Activated CD4-positive, alpha-beta T cell treated with anti-CD3 and anti-CD28 coated beads, Interleukin-2, Interleukin-4, amounts not matched to agents 100 ng/mL and 50 ng/mL, durations not matched to agents 16 hours and 8 hours (primary cell): ENCODE results near the gene BTG2.
"Not testable (repeated sequence)": the region's sequence is repeated elsewhere in the genome, so short reads cannot be mapped to it uniquely, and the experiment has no call there.

Experiments
- DNase-seq: peaks from one replicate; pipeline ENCODE4 v3.0.0-alpha.2; 2020; ENCODE audit warnings: low spot score

The BTG2 gene, protein sequence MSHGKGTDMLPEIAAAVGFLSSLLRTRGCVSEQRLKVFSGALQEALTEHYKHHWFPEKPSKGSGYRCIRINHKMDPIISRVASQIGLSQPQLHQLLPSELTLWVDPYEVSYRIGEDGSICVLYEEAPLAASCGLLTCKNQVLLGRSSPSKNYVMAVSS

DNA sequence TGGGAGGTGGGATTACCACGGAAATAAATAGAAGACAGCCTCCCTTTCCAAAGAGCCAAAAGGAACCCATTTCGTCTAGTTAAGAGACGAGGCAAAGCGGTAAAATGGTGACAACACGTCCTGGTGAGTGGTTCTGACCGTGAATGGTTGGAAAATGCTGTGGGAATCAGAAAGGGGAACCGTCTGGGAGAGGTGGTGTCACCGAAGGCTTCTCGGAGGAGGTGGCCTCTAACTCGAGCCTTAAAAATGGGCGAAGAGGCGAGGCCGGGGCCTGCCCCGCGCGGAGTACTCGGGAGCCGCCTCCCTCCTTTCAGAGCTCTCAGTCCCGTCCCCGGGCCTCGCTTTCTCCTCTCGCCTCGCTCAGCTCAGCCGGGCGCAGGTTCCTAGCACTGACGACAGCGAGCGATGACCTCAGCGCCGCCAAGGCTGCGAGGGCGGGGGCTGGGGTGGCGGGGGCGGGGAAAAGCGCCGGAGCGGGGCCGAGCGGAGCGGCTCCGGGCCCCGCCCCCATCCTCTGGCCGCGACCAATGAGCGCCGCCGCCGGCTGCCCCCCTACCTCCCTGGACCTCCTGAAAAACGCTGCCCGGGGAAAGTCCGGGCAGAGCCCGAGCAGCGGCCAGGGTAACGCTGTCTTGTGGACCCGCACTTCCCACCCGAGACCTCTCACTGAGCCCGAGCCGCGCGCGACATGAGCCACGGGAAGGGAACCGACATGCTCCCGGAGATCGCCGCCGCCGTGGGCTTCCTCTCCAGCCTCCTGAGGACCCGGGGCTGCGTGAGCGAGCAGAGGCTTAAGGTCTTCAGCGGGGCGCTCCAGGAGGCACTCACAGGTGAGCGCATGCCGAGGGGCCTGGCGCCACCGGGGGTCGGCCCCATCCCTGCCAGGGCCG lies at the start of gene BTG2:
TSS of gene BTG2 (plus strand) at position 601 of the 890 bp plus-strand sequence. CDS start at position 689, 88 bp downstream.
- DNase-seq: peak; percentile 92

DNA sequence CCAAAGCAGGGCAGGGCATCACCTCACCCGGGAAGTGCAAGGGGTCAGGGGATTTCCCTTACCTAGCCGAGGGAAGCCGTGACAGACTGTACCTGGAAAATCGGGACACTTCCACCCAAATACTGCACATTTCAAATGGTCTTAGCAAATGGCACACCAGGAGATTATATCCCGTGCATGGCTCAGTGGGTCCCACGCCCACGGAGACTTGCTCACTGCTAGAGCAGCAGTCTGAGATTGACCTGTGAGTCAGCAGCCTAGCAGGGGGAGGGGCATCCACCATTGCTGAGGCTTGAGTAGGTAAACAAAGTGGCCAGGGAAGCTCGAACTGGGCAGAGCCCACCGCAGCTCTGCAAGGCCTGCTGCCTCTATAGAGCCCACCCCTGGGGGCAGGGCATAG lies 48.7 kb upstream of the BTG2 start:
- DNase-seq: not testable (repeated sequence)

DNA sequence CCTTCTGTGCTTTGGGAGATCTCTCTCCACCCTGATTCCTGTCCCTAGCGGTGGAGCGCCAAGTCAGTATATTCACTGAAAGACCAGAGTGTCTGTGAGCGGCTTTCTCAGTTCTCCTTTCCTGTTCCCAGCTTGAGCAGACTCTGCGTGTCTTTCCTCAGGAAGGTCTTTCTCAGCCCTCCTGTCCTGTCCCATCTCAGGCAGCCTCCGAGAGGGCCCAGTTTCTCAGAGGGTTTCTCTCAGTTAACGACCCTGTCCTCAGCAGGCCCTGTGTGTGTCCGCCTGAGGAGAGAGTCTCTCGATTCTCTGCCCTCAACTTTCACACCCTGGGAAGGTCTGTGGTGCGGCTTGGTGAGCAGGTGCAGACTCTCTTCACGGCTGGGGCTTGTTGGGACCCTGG lies 41.8 kb upstream of the BTG2 start:
- DNase-seq: no peak

DNA sequence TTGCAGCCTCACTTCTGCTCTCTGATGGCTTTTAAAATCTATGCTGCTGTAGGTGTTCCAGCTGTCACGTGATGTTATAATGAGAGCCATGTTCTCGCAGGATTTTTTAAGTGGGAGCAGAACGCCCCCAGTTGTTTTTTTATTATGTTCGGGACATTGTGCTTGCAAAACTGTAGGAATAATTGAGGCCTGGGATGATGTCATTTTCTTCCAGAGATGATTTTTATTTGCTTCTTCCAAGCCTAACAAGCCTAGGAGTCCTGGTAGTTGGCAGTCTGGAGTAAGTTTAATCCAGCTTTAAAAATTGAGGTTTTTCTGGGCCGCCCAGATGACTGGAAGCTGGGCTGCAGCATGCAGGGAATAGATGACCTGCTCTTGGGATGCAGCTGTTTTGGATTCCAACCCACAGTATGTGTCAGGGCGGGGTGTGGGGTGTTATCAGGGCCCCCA lies 41.2 kb upstream of the BTG2 start:
- DNase-seq: no peak

DNA sequence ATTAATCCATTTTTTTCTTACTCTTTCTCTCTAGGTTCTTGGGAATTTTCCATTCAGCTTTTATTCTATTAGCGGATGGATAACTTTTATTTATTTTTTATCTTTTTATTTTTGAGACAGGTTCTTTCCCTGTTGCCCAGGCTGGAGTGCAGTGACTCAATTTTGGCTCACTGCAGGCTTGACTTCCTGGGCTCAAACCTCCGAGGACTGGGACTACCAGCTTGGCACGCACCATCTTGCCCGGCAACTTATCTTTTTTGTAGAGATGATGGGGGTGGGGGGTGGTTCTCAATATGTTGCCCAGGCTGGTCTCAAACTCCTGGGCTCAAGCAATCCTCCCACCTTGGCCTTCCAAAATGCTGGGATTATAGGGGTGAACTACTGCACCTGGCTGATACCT lies 39.8 kb upstream of the BTG2 start:
- DNase-seq: no peak

DNA sequence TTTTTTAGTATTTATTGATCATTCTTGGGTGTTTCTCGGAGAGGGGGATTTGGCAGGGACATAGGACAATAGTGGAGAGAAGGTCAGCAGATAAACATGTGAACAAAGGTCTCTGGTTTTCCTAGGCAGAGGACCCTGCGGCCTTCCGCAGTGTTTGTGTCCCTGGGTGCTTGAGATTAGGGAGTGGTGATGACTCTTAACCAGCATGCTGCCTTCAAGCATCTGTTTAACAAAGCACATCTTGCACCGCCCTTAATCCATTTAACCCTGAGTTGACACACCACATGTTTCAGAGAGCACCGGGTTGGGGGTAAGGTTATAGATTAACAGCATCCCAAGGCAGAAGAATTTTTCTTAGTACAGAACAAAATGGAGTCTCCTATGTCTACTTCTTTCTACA lies 39.2 kb upstream of the BTG2 start:
- DNase-seq: not testable (repeated sequence)

DNA sequence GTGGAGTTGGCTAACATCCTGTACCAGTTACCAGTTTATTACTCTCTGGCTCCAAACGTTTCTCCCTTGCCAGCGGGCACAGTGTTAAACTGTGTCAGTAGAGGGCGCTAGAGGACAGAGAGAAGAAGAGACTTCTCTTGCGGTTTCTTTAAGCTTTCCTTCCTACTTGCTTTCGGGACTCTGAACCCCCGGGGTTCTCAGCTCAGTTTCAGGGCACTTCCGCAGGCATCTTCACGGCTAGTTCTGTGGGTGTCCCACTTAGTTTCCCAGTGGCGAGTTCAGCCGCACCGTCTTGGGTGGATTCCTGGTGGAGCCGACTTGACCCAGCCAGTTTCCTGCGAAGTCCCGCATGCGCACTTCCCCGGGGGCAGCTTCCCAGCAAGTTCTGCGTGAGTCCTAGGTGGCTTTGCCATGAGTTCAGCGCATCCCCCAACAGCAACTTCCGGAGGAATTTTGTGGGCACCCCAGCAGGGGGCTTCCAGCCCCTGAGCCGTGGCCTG lies 37.9 kb upstream of the BTG2 start:
- peak; percentile 91 for DNase-seq

DNA sequence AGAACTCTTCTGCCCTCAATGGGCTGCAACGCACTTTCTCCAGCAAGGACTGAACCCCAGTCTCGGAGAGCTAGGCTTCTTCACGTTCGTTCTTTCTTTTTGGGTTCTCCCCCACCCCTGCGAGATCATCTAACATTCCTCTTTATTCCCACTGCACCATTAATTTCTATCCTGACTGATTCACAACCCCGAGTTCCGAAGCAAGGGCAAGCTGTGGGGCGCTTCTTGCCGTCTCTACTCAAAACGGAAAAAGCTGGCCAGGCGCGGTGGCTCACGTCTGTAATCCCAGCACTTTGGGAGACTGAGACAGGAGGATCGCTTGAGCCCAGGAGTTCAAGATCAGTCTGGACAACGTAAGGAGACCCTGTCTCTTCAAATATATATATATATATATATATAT lies 37.4 kb upstream of the BTG2 start:
- no peak for DNase-seq

DNA sequence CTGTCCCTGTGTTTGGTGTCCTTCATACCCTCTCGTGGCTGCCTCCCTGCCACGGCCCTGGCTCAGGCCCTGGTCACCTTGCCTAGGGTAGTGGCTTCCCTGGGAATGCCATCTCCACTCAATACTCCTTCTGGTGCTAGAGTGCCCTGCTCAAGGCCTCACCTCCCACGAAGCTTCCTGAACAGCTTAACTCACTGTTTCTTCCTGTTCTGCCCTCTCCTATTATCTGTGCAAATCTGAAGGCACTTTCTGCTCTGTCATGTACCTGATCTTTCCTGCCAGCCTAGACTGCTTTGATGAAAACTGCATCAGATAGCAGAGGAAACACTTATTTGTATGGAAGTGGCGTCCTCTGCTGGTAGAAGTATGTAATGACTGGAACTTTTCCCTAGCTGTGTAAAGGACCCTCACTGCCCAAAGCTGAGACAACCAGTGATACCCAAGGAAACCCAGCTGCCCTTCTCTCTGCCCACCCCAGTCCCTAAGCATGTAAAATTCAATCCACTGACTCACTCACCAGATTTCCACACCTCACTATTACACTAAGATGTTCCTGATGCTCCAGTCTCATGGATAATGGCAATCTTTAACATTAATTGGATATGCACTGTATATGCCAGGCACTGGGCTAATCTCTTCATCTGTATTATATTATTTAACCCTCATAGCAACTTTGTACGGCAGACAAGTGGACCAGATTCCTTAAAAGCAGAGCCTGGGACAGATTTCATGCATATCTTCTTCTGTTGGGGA lies 36.2 kb upstream of the BTG2 start:
- peak; percentile 74 for DNase-seq

DNA sequence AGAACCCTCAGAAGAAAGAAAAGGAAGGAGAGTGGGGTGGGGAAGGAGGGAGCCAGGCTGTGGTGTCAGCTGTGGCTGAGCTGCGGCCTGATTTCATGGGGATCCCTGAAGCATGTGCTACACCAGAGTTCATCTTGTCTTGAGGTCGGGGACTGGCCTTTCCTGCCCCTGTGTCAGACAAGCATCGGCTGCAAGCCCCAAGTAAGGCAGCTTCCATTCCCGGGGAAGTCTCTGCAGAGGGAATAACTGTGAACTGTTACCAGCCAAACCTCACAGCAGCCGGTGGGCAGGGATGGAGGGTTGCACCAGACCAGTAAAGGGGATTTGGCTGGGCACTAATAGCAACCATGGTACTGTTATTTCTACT lies 35.7 kb upstream of the BTG2 start:
- DNase-seq: no peak

DNA sequence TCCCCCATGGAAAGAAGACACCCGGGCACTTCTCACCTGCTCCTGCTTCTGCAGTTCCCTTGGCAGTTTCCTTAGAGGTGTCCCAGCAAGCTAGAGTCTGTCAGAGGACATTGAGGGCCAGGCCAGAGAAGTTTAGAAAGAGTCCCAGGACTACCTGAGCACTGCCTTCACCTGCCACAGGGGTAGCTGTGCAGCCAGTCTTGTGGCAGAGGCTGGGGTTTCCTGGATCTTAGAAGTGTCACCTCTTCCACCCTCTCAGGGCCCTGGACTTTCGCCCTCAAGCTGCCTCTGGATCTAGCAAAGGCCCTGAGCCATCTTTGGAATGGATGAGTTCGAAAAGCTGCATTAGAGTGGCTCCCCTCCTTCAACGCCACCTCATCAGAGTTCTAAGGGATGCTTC lies 34.9 kb upstream of the BTG2 start:
- DNase-seq: no peak

DNA sequence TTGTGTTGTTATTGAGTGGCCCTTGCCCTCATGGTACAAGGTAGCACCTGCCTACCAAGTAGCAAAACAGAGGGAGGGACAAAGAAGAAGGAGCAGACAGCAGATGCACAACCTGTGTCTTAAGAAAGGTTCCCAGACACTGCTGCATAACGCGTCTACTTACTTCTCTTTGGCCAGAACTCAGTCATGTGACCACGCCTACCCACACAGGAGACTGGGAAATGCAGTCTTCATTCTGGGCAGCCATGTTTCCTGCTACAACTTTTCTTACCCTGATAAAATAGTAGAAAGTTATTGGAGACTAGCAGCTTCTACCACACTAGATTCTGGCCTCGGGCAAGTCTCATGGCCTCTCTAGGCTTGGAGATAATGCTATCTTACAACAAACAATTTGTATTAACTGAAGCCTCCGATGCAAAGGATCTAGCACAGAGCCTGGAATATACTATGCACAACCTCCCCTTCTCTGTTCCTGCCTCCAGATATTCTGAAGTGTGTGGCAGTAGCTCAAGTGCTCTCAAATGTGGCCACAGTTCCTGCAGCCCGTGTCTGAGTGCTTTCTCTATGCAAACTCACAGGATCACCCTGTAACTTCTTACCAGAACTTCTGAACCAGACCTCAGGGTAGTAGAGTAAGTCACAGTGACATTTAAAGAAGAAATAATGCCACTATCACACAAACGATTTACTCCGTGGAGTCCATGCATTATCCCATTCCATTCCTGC lies 34.1 kb upstream of the BTG2 start:
- DNase-seq: peak; percentile 77

DNA sequence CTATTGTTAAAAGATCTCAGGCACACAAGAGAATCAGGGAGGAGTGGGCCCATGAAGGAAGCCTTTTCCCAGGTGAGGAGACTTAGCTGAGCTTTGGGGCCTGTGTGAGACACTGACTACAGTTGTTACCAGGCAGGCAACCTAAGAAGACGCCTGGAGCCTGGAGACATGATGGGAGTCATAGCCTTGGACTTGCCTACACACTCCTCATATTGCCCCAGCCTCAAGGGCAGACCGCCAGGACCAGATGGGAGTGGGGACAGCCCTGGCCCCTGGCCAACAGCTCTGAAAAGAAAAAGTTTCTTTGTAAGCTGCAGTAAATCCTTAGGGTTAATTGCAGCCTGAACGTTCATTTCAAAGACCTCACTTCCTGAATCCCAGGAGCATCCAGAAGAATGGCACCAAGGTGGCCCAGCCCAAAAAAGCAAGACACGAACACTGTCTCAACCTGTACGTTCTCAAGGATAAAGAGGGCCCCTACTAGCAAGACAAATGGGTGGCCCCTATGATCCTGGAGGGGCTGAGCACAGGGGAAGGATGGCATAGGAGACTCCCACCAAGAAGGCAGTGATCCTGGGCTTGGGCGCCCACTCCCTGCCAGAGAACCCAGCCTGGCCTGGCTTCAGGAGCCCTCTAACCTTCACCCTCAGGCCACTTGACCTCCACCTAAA lies 33.2 kb upstream of the BTG2 start:
- no peak for DNase-seq

DNA sequence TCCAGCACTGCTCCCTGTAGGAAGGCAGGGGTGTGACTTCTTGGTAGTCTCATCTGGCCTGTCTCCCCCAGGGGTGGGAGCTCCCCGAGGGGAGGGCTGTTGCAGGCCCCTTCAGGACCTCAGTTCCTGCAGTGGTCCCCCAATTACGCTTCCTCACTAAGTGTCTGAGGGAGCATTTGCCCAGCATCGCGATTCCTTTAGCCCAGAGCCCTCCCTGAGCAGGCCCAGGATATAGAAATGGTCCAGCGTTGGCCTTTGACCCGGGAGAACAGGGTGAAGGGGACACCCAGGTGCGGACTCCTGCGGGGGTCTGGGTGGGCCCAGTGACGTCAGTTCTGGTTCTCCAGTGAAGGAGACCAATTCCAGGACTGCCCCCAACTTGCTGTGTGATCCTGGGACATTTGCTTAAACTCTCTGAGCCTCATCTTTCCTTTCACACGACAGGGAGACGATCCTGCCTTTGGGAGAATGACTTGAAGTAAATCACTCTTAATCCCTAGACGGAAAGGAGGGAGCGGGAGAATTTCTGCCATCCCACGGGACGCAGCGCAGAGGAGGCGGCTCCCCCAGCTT lies 32.6 kb upstream of the BTG2 start:
- no peak for DNase-seq

DNA sequence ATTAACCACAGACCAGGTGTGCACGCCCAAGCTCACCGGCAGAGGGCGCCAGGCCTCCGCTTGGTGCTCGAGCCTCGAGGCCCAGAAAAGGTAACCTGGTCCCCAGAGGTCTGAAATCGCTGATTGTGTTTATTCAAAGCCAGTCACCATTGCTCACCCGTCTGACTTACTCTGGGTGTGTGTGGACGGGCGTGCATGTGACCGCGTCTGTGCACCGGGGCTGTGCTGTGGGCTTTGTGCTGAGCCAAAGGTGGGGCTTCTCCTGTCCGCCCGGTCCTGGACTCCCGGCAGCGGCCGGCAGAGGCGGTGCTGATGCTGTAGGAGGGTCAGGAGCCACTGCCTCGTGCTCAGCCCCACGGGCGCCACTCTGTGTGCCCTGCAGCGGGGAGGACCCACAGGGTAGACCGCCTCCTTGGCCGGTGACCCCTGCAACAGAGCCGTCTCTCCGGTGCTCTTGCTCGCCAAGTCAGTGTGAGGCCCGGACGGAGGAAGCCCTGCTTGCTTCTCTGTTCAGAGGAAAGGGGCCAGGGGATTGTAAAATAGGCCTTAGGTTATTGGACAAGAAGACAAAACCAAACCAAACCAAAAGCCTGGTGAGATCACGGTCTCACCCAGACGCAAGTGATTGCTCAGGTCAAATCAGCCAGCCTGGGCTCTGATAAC lies 32.0 kb upstream of the BTG2 start:
- peak; percentile 95 for DNase-seq

DNA sequence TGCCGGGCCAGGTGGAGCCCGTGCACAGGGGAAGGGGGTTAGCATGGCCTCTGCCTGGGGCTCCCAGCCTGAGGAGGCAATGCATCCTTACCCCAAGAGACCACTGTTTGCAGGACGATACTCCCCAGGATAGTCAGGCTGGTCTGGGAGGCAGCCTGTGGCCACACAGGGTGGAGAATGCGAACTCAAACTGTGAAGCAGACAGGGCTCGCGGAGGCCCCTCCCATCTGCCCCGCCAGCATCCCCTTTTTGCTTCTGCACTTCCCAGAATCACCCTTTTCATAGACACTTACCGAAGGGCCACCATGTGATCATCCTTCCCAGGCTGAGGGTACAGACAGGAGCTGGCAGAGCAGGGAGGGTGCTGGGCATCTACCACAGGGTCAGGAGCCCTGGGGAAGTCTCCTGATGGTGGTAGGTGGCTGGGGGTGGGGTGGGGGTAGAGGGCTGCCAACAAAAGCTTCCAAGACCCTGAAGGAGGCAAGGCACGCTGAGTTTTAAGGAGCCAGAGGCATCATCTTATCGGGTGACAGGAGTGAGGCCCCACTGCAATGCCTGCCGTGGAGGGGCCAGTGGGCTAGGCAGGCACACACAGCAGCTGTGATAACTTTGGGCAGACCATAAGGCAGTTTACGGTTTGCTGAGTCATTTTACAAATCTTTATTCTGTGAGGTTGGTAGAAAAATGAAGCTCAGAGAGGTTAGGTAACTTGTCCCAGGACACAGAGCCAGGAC lies 31.3 kb upstream of the BTG2 start:
- no peak for DNase-seq

DNA sequence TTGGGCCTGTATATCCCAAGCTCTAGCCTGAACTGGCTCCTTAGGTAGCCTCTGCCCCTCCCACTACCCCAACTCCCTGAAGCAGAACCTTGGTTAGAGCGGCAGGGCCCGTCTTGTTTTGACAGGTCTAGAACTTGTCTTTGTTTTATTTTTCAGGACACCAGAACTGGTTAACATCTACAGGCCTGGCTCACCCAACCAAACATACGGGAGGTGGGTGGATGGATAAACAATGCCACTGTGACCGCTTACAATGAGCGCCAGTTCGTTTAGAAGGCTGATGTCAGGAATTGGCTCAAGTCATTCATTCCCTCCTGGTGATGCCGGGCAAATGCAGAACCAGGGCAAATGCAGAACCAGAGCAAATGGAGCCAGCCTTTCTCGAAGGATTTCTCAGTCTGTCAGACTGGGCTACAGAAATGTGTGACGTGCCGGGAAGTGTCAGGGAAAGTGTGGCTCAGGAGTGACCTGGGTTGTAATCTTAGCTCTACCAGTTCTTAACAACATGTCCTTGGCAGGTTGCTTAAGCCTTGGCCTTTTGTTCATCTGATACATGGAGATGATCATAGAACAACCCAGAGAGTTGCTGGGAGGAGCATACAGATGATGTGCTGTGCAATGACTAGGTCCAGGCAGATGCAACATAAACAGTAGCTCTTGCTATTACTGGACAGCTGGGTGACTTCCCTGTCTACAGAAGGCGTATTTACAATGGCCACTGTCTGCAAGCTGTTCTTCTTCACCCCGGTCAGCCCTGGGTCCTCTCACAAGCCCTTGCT lies 30.5 kb upstream of the BTG2 start:
- no peak for DNase-seq

DNA sequence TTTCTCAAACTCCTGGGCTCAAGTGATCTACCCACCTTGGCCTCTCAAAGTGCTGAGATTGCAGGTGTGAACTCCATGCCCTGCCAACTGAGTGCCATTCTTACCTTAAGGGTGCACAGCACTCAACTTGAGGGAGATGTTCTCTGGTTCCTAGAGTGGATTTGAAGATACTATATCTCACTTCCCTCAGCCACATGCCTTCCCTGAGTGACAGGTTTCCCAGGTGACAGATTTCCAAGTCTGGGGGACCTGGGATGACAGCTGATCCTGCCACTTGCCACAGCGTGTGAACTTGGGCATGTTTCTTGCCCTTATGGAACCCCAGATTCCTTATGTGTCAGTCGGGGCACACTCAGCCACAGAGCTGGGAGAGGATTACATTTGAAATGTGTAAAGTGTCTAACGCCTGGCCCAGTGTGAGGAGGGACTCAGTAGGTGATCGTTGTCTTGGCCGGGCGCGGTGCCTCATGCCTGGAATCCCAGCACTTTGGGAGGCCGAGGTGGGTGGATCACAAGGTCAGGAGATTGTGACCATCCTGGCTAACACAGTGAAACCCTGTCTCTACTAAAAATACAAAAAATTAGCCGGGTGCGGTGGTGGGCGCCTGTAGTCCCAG lies 29.6 kb upstream of the BTG2 start:
- no peak for DNase-seq

DNA sequence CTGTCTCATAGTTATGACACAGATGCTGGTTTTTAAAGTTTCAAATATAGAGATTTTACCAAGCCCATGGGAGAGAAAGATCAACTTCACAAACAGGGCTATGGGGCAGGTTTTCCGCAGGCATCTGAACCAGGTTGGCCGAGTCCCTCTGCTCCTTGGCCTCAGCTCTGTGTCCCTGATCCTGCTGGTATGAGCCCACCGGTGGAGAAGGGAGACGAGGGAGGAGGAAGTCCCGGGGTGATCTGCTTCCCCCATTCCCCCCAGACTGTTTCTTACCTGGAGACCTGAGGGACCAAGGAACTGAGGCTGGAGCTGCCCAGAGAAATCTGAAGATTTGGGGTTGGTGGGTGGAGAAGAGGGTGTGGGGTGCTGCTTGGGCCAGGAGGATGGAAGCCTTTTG lies 28.9 kb upstream of the BTG2 start:
- no peak for DNase-seq
